ENCODE data around the gene DNASE1L2.

DNA sequence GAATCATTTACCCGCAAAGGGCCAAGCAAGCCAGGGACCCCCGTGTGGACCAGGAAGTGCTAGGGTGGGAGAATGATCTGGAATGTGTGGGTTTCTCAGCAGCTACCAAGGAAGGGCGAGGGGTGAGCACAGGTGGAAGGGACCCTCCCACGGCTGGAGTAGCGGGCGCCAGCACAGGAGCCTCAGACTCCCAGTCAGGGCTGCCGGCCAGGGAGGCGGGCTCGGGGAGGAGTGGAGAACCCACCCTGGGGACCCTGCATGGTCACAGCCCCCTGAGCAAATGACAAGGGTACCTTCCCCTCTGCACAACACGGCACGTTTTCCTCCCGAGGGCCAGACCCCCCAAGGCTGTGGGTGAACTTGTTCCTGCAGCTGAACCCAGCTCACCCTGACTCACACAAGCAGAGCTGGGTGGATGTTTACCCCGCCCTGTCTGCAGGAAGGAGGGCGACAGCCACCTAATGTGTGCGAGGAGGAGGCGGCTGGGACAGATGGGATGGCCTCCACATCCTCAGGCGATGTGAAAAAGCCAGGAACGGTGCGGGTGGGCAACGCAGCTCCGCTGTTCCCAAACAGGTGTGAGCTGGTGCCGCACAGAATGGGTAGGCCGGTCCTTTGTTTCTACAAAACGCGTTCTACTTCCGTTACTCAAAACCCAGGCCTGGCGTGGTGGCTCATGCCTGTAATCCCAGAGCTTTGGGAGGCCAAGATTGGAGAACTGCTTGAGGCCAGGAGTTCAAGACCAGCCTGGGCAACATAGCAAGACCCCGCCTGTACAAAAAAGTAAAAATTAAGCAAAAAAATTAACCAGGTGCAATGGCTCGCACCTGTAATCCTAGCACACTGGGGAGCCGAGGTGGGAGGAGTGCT, 8.9 kb downstream of the DNASE1L2 start:
- TF ChIP-seq POLR2A (IDR thresholded peaks at IDR 0.05) (no peak), CTCF (IDR thresholded peaks at IDR 0.05) (no peak), EP300 (IDR thresholded peaks at IDR 0.05) (no peak), POLR2AphosphoS5 (IDR thresholded peaks at IDR 0.05) (no peak)

Measured in suprapubic skin (tissue), 4 donors.